Suprapubic skin (tissue), 4 donors: Measurements from ENCODE around the gene LRRC26. TPM values are rescaled to one million over a fixed set of nuclear protein-coding genes. Genes with fewer than 3 reads are reported as not detected.

Experiments
- DNase-seq, 2 donors: peaks; one replicate each; pipeline ENCODE4 v3.0.0-alpha.2; 2019; ENCODE audit warnings: low spot score in 2 of 2
- H3K27ac ChIP-seq: fragments of 200-600 bp; sonication (generic); one replicate; pipeline ENCODE4 v1.5.1; 2019
- H3K27me3 ChIP-seq: fragments of 200-600 bp; sonication (generic); one replicate; pipeline ENCODE4 v1.5.1; 2019
- H3K36me3 ChIP-seq: fragments of 200-600 bp; sonication (generic); one replicate; pipeline ENCODE4 v1.5.1; 2019
- H3K4me1 ChIP-seq: fragments of 200-600 bp; sonication (generic); one replicate; pipeline ENCODE4 v1.5.1; 2019
- H3K4me3 ChIP-seq: fragments of 200-600 bp; sonication (generic); one replicate; pipeline ENCODE4 v1.5.1; 2019; ENCODE audit warnings: mild to moderate bottlenecking
- H3K9me3 ChIP-seq: fragments of 200-600 bp; sonication (generic); one replicate; pipeline ENCODE4 v1.5.1; 2019
- CTCF ChIP-seq, 2 donors: fragments of 200-600 bp in 1 of 2; fragments of 450-650 bp in 1 of 2; sonication (generic) in 1 of 2; IDR thresholded peaks; one replicate each; pipeline ENCODE4 v1.5.1; 2016 to 2019; ENCODE audit warnings: antibody characterized with exemption in 2 of 2, mild to moderate bottlenecking in 1 of 2, moderate library complexity in 1 of 2
- EP300 ChIP-seq: sonication (generic); formaldehyde crosslinking; IDR thresholded peaks from one replicate; pipeline ENCODE4 v1.6.1; 2017; ENCODE audit warnings: antibody characterized with exemption
- POLR2A ChIP-seq, 2 donors: fragments of 450-650 bp; IDR thresholded peaks; one replicate each; pipeline ENCODE4 v1.6.1; 2017; ENCODE audit warnings: antibody characterized with exemption in 2 of 2, mild to moderate bottlenecking in 2 of 2, moderate library complexity in 2 of 2
- POLR2AphosphoS5 ChIP-seq, 3 donors: sonication (generic); formaldehyde crosslinking; IDR thresholded peaks; one replicate each; pipeline ENCODE4 v1.6.1; 2017; ENCODE audit warnings: antibody characterized with exemption in 3 of 3
- WGBS: methylation state at CpG from one replicate; pipeline ENCODE4 v1.1.5; 2018; 5-methylcytosine and 5-hydroxymethylcytosine counted together
- total RNA-seq, 4 donors: library from RNA; depleted of rRNA; stranded (reverse); fragments of >200 nt; gene quantifications; one replicate each; pipeline ENCODE4 v1.1.0, GENCODE V29; 2016

LRRC26 gene
- total RNA-seq, 4 donors from 2014 or later, result 5.4 to 37.2 (median 7.9) TPM

GRCh38 chr9:137188490-137189296 is 18.8 kb upstream of the LRRC26 start, which contains the start of the genes ANAPC2 and SSNA1:
TSS of gene ANAPC2 (minus strand) at chr9:137188560. CDS start at chr9:137188532, 28 bp downstream.
TSS of gene SSNA1 (plus strand) at chr9:137188676. CDS start at chr9:137188727, 51 bp downstream.
- H3K4me1 ChIP-seq, result peaks cover 45% of the 10 kb centered on the region
- under 1% methylated on average over 31 of the region's 98 CpGs for WGBS
- peak within 1 kb of the TSS; percentile 97 for H3K27ac ChIP-seq
- TF ChIP-seq EP300 (no peak), POLR2AphosphoS5 (IDR thresholded peaks at IDR 0.05) (peak; percentile 92 to 99 (median 99)), CTCF (IDR thresholded peaks at IDR 0.05) (peak in 1 of 2 donors; percentile 42), POLR2A (IDR thresholded peaks at IDR 0.05) (peak in 1 of 2 donors; percentile 83)
- peak within 1 kb of the TSS; percentile 94 for H3K4me3 ChIP-seq
- peak; percentile 94 to 95 for DNase-seq
- peaks cover 52% of the 10 kb centered on the region for H3K36me3 ChIP-seq
- no peaks in the 10 kb centered on the region for H3K9me3 ChIP-seq
- H3K27me3 ChIP-seq, result no peaks in the 10 kb centered on the region

GRCh38 chr9:137188086-137188489 is 18.2 kb upstream of the LRRC26 start:
- Histone ChIP-seq H3K4me1 (peaks cover 45% of the 10 kb centered on the region), H3K27me3 (no peaks in the 10 kb centered on the region), H3K36me3 (peaks cover 58% of the 10 kb centered on the region), H3K27ac (peak overlapping the region; percentile 97), H3K4me3 (peak overlapping the region; percentile 94), H3K9me3 (no peaks in the 10 kb centered on the region)
- no peak for DNase-seq
- WGBS, result 0% methylated on average over 17 of the region's 31 CpGs
- no peak for TF ChIP-seq CTCF (IDR thresholded peaks at IDR 0.05)
- TF ChIP-seq EP300, result no peak
- TF ChIP-seq POLR2AphosphoS5 (IDR thresholded peaks at IDR 0.05), result no peak
- TF ChIP-seq POLR2A (IDR thresholded peaks at IDR 0.05), result no peak

- no peak for TF ChIP-seq EP300
- TF ChIP-seq CTCF (IDR thresholded peaks at IDR 0.05), result no peak
- TF ChIP-seq POLR2A (IDR thresholded peaks at IDR 0.05), result no peak
- TF ChIP-seq POLR2AphosphoS5 (IDR thresholded peaks at IDR 0.05), result no peak
- Histone ChIP-seq H3K9me3 (no peaks in the 10 kb centered on the region), H3K27me3 (no peaks in the 10 kb centered on the region), H3K4me1 (peaks cover 45% of the 10 kb centered on the region), H3K4me3 (peak overlapping the region; percentile 94), H3K36me3 (peaks cover 65% of the 10 kb centered on the region), H3K27ac (no peak overlapping the region)
- 76% methylated on average over 5 of the region's 15 CpGs for WGBS
- DNase-seq, result no peak
Measured at GRCh38 chr9:137187386-137187785, 17.5 kb upstream of the LRRC26 start.

DNA sequence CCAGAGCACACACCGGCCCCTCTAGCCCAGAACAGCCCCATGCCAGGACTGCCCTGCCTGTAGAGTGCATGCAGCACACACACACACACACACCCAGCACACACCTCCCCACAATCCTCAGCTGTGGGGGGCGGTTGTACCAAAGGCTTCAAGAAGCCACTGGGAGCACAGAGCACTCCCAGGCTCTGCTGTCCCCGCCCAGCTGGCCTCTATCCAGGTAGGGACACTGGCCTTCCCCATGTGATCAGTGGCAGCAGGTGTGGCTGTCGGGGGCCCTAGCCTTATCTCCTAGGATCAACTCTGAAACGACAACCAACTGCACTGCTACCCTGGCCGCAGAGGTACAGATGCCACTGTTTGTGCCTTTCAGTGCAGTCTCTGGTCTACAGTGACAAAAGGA is 16.5 kb upstream of the LRRC26 start:
- H3K36me3 ChIP-seq, result peaks cover 65% of the 10 kb centered on the region
- WGBS, result 83% methylated on average over 5 of the region's 6 CpGs
- no peaks in the 10 kb centered on the region for H3K27me3 ChIP-seq
- DNase-seq, result no peak
- H3K4me3 ChIP-seq, result no peak overlapping the region
- no peak overlapping the region for H3K27ac ChIP-seq
- H3K9me3 ChIP-seq, result no peaks in the 10 kb centered on the region
- H3K4me1 ChIP-seq, result peaks cover 45% of the 10 kb centered on the region
- no peak for TF ChIP-seq POLR2A (IDR thresholded peaks at IDR 0.05)
- TF ChIP-seq EP300, result no peak
- no peak for TF ChIP-seq CTCF (IDR thresholded peaks at IDR 0.05)
- TF ChIP-seq POLR2AphosphoS5 (IDR thresholded peaks at IDR 0.05), result no peak

DNA sequence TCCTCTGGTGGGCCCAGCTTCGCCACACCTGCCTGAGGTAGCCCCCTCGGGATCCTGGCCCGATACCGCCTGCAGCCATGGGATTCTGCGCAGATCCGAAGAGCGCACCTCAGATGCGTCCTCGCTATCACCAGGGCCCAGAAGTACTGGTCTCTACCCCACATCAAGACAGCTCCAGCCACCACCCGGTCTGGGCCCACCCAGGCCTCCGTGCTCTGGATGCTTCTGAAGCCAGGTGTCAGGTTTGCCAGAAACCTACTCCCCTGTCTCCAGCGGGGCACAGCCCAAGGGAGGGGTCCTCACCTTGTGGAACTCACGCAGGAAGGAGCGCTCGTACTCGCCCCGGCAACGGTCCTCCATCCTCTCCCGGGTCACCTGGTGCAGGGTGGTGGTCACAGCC is 16.1 kb upstream of the LRRC26 start:
- H3K4me3 ChIP-seq, result no peak overlapping the region

More for the DNA sequence above, 16.1 kb upstream of the LRRC26 start:
- TF ChIP-seq POLR2AphosphoS5 (IDR thresholded peaks at IDR 0.05) (no peak), POLR2A (IDR thresholded peaks at IDR 0.05) (no peak), EP300 (no peak), CTCF (IDR thresholded peaks at IDR 0.05) (no peak)
- Histone ChIP-seq H3K9me3 (no peaks in the 10 kb centered on the region), H3K36me3 (peaks cover 65% of the 10 kb centered on the region), H3K27ac (no peak overlapping the region), H3K4me1 (peaks cover 44% of the 10 kb centered on the region), H3K27me3 (no peaks in the 10 kb centered on the region)
- 96% methylated on average over 14 of the region's 19 CpGs for WGBS
- DNase-seq, result no peak
